Mucosa of descending colon (tissue), 3 donors: ENCODE results near the gene PSMD13. TPM values are rescaled to one million over a fixed set of nuclear protein-coding genes. Genes with fewer than 3 reads are reported as not detected.

Experiments used
- ATAC-seq: fragments of 200-7000 bp; cut with Tn5 transposase; one replicate; pipeline ENCODE4 v1.9.1; 2020; ENCODE audit warnings: mild to moderate bottlenecking, moderate library complexity
- DNase-seq, 3 donors: peaks; one replicate each; pipeline ENCODE4 v3.0.0-alpha.2; 2020
- H3K36me3 ChIP-seq: fragments of 200-600 bp; one replicate; pipeline ENCODE4 v1.8.0; 2021; ENCODE audit warnings: low read depth, mild to moderate bottlenecking
- H3K4me1 ChIP-seq: fragments of 200-600 bp; one replicate; pipeline ENCODE4 v1.8.0; 2021; ENCODE audit warnings: low read depth, mild to moderate bottlenecking
- H3K4me3 ChIP-seq: fragments of 200-600 bp; one replicate; pipeline ENCODE4 v1.8.0; 2021; ENCODE audit warnings: mild to moderate bottlenecking
- H3K9me3 ChIP-seq: fragments of 200-600 bp; one replicate; pipeline ENCODE4 v1.8.0; 2021; ENCODE audit warnings: mild to moderate bottlenecking
- intact Hi-C, 2 donors: fragments of 100-400 bp; cut with DNase I in 1 of 2; cut with micrococcal nuclease in 1 of 2; formaldehyde crosslinking; loops; one replicate each; pipeline versions ENCODE4 v1.11.0 to v1.11.1; 2022; cut with DNase I, micrococcal nuclease
- total RNA-seq, 3 donors: library from RNA; stranded (reverse); fragmentation: NEBNext Ultra II Directional in 2 of 3; extraction: Animal tissue kit (Norgen Biotek cat#: 25700) in 2 of 3; gene quantifications; one replicate each; pipeline versions ENCODE4 v1.2.1 to v1.2.4, GENCODE V29; 2021 to 2023
- TF ChIP-seq, protein P1 (sequence below): fragments of 200-600 bp; IDR thresholded peaks from one replicate; pipeline ENCODE4 v1.8.0; 2022; ENCODE audit warnings: antibody characterized with exemption, mild to moderate bottlenecking
- donor health status: DM: no; HTN: no; CAD: no; lungs with moderate emphysema.
- donor health status: DM: no; HTN: no; CAD: no.
- donor health status: DM: no; HTN: yes; CAD: no.

PSMD13 gene
- total RNA-seq, 3 donors from 2014 or later = 92.6 to 110 (median 96.4) TPM

- TF ChIP-seq, protein P1, sequence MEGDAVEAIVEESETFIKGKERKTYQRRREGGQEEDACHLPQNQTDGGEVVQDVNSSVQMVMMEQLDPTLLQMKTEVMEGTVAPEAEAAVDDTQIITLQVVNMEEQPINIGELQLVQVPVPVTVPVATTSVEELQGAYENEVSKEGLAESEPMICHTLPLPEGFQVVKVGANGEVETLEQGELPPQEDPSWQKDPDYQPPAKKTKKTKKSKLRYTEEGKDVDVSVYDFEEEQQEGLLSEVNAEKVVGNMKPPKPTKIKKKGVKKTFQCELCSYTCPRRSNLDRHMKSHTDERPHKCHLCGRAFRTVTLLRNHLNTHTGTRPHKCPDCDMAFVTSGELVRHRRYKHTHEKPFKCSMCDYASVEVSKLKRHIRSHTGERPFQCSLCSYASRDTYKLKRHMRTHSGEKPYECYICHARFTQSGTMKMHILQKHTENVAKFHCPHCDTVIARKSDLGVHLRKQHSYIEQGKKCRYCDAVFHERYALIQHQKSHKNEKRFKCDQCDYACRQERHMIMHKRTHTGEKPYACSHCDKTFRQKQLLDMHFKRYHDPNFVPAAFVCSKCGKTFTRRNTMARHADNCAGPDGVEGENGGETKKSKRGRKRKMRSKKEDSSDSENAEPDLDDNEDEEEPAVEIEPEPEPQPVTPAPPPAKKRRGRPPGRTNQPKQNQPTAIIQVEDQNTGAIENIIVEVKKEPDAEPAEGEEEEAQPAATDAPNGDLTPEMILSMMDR = no peak
- no peak overlapping the region for H3K4me3 ChIP-seq
- H3K36me3 ChIP-seq = no peaks in the 10 kb centered on the region
- intact Hi-C loops = no loop called here
- DNase-seq (peak; percentile 56 to 74 (median 57)), ATAC-seq (peak; percentile 43)
- H3K4me1 ChIP-seq = peaks cover 29% of the 10 kb centered on the region
- H3K9me3 ChIP-seq = no peaks in the 10 kb centered on the region
Observed at GRCh38 chr11:280706-281485, 44.1 kb downstream of the PSMD13 start.

DNA sequence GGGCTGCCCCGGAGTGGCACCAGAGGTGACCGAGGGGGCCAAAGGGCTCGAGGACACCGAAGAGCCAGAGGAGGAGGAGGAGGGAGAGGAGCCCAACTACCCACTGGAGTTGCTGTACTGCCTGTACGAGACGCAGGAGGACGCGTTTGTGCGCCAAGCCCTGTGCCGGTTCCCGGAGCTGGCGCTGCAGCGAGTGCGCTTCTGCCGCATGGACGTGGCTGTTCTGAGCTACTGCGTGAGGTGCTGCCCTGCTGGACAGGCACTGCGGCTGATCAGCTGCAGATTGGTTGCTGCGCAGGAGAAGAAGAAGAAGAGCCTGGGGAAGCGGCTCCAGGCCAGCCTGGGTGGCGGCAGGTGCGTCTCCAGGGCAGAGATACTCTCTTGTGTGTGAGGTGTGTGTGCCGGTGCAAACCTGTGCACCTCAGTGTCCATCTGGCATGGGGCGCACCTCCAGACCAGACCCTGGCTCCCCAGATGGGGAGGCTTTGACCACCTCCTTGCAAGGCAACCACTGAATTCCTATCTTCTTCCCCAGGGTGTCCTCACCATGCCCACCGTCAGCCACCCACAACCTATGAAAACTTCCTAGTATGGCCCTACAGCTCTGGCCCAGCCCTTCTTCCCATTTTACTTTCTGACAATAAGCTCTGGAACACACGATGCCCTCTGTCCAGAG, 44.8 kb downstream of the PSMD13 start:
- TF ChIP-seq, protein P1 = no peak
- H3K36me3 ChIP-seq = no peaks in the 10 kb centered on the region
- DNase-seq = no peak
- intact Hi-C loops = no loop called here
- H3K9me3 ChIP-seq = no peaks in the 10 kb centered on the region
- peaks cover 29% of the 10 kb centered on the region for H3K4me1 ChIP-seq
- ATAC-seq = no peak
- H3K4me3 ChIP-seq = no peak overlapping the region

DNA sequence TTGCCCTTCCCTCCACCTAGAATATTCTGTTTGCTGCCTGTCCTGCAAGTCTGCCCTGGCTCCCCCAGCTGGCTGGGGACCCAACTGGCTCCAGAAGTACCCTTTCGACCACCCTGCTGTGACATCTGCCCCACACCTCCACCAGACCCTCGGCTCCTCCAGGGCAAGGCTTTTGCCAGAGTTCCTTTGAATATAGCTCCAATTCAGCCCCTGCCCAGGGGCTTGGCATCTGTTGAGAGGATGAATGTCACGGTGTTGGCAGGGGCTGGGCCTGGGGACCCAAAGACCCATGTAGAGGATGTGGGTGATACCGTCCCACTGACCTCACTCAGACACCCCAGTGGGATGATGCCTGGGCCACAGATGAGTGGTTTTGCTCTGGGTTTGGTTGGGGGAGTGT, 45.4 kb downstream of the PSMD13 start:
- intact Hi-C loops = no loop called here
- peaks cover 29% of the 10 kb centered on the region for H3K4me1 ChIP-seq
- ATAC-seq (no peak), DNase-seq (no peak)
- no peak overlapping the region for H3K4me3 ChIP-seq
- H3K9me3 ChIP-seq = no peaks in the 10 kb centered on the region
- H3K36me3 ChIP-seq = no peaks in the 10 kb centered on the region
- TF ChIP-seq, protein P1 = no peak

- peaks cover 31% of the 10 kb centered on the region for H3K4me1 ChIP-seq
- TF ChIP-seq, protein P1 = no peak
- no peaks in the 10 kb centered on the region for H3K36me3 ChIP-seq
- DNase-seq (no peak), ATAC-seq (no peak)
- H3K4me3 ChIP-seq = no peak overlapping the region
- intact Hi-C loops = no loop called here
- no peaks in the 10 kb centered on the region for H3K9me3 ChIP-seq
Observed at GRCh38 chr11:282630-283360, 46.0 kb downstream of the PSMD13 start.

- peaks cover 34% of the 10 kb centered on the region for H3K4me1 ChIP-seq
- ATAC-seq (no peak), DNase-seq (no peak)
- no peaks in the 10 kb centered on the region for H3K9me3 ChIP-seq
- intact Hi-C loops = no loop called here
- TF ChIP-seq, protein P1 = no peak
- H3K4me3 ChIP-seq = no peak overlapping the region
- H3K36me3 ChIP-seq = no peaks in the 10 kb centered on the region
Observed at GRCh38 chr11:283405-284104, 46.8 kb downstream of the PSMD13 start.
